Spleen (tissue), 7 donors: ENCODE data around the gene TNFAIP2.

ENCODE experiments used
- CTCF ChIP-seq, 11 experiments: fragments of 200-600 bp in 7 of 11; fragments of 450-650 bp in 4 of 11; sonication (generic) in 4 of 11; IDR thresholded peaks in 8 of 11; conservative IDR thresholded peaks in 3 of 11; 1 replicate in 7 of 11; 2 replicates in 4 of 11; pipeline versions ENCODE4 v1.4.0 to v1.8.0; 2016 to 2021; ENCODE audit warnings: antibody characterized with exemption in 11 of 11, inconsistent platforms in 4 of 11, mild to moderate bottlenecking in 1 of 11
- POLR2A ChIP-seq, 3 donors: fragments of 450-650 bp; IDR thresholded peaks; one replicate each; pipeline ENCODE4 v1.5.1; 2017; ENCODE audit warnings: antibody characterized with exemption in 3 of 3, mild to moderate bottlenecking in 1 of 3
- donor health status: DM: no; HTN: no; CAD: no; lungs with moderate emphysema.
- donor health status: DM: no; HTN: no; CAD: no.
- donor health status: DM: no; HTN: no; CAD: no.

DNA sequence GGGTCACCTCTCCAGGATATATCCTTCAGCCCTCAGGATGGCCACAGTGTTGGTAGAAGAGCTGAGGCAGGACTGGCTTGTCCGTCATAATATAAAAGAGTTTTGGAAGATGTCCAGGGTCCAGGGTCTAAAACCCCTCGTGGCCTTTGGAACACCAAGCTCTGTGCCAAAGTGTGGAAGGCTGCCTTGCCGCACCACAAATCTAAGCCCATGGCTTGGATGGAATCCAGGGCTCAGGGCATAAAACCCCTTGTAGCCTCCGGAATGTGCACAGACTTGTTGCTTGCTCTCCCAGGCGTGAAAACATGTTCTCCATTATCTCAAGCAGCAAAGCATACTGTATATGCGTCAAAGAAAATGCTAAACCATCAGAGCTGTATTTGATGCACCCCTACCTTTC lies 46.7 kb downstream of the TNFAIP2 start:
- TF ChIP-seq POLR2A (IDR thresholded peaks at IDR 0.05) (no peak), CTCF (IDR thresholded peaks at IDR 0.05 in 8 of 11, conservative IDR thresholded peaks at IDR 0.05 in 3 of 11) (no peak)
